ENCODE measurements around the gene KRT86.

DNA sequence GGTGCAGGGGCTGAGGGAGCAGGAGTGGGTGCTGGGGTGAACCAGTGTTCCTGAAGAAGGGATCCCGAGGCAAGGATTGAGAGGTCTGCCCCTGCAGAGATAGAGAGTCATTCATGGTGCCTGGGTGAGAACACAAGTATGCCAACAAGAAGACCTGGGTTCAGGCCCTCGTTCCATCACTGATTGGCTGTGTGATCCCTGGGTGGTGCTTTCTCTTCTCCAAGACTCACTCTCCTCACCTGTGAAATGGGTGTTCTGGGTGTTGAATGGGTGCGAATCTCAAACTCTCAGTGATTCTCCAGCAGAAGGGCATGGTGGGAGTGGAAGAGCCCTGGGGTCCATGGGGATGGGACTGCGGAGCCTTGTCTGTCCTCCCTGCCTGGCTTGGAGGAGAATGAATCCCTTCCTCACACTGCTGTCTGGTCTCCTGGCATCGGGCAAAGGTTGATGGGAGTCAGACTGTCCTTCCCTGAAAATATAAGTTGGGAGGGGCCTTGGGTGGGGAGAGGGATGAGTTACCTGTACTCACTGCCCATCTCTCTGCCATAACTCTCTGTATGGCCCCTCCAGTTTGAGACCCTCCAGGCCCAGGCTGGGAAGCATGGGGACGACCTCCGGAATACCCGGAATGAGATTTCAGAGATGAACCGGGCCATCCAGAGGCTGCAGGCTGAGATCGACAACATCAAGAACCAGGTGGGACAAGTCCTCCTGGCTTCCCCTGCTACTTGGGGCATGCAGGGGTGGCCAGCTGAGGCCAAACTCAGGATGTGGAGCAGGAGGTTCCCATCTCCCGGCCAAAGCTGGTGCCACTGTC, 31.8 kb upstream of the KRT86 start:
- TF ChIP-seq MCM3 (IDR thresholded peaks at IDR 0.05) (no peak), TCF7 (IDR thresholded peaks at IDR 0.05; ENCODE audit: borderline replicate concordance) (no peak), PML (IDR thresholded peaks at IDR 0.05; ENCODE audit: low read length) (no peak), SIX5 (IDR thresholded peaks at IDR 0.05; ENCODE audit: borderline replicate concordance in 1 of 2, insufficient read depth in 1 of 2, low read depth in 1 of 2, low read length in 2 of 2) (no peak), TBP (optimal IDR thresholded peaks at IDR 0.05; ENCODE audit: low read depth, low read length) (no peak), TCF7L2 (IDR thresholded peaks at IDR 0.05; ENCODE audit: low read depth, low read length) (no peak), ZNF174 (CRISPR knock-in tag; IDR thresholded peaks at IDR 0.05) (no peak), MAZ (CRISPR knock-in tag; conservative IDR thresholded peaks at IDR 0.05 in 1 of 2, IDR thresholded peaks at IDR 0.05 in 1 of 2) (no peak)
- TF ChIP-seq, protein P1, sequence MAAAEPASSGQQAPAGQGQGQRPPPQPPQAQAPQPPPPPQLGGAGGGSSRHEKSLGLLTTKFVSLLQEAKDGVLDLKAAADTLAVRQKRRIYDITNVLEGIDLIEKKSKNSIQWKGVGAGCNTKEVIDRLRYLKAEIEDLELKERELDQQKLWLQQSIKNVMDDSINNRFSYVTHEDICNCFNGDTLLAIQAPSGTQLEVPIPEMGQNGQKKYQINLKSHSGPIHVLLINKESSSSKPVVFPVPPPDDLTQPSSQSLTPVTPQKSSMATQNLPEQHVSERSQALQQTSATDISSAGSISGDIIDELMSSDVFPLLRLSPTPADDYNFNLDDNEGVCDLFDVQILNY (CRISPR knock-in tag; IDR thresholded peaks at IDR 0.05): no peak
